ENCODE measurements around the gene MYO3B.

DNA sequence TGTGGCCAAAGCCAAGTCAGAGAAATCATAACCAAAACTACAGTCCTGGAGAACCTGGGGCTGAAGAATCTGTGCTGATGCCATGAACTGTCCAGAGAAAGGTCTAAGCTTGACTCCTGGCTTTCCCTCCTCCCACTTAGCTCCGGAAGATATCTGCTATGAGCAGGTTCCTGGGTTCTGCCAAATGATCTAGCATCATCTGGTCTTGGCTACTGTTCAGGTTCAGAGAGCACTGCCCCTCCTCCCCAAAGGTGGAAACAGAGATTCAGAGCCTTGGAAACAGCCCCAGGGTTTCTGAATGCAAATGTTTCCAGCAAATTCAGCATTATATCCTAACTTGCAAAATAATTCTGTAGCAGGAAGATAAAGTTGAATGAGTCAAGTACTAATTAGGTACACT, 317.9 kb downstream of the MYO3B start:
- TF ChIP-seq, protein P1, sequence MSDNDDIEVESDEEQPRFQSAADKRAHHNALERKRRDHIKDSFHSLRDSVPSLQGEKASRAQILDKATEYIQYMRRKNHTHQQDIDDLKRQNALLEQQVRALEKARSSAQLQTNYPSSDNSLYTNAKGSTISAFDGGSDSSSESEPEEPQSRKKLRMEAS (IDR thresholded peaks at IDR 0.05; ENCODE audit: insufficient read depth, insufficient read length) = no peak
- TF ChIP-seq, protein P2, sequence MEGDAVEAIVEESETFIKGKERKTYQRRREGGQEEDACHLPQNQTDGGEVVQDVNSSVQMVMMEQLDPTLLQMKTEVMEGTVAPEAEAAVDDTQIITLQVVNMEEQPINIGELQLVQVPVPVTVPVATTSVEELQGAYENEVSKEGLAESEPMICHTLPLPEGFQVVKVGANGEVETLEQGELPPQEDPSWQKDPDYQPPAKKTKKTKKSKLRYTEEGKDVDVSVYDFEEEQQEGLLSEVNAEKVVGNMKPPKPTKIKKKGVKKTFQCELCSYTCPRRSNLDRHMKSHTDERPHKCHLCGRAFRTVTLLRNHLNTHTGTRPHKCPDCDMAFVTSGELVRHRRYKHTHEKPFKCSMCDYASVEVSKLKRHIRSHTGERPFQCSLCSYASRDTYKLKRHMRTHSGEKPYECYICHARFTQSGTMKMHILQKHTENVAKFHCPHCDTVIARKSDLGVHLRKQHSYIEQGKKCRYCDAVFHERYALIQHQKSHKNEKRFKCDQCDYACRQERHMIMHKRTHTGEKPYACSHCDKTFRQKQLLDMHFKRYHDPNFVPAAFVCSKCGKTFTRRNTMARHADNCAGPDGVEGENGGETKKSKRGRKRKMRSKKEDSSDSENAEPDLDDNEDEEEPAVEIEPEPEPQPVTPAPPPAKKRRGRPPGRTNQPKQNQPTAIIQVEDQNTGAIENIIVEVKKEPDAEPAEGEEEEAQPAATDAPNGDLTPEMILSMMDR (IDR thresholded peaks at IDR 0.05; ENCODE audit: extremely low read depth in 1 of 2, insufficient read depth in 1 of 2, low read depth in 1 of 2, low read length in 2 of 2) = no peak
